Muscle layer of colon (tissue), 2 donors: ENCODE data around the gene LAMA1.
"Not testable (repeated sequence)": the region's sequence is repeated elsewhere in the genome, so short reads cannot be mapped to it uniquely, and the experiment has no call there.

Experiments used
- H3K27ac ChIP-seq: one replicate; pipeline ENCODE4 v1.7.0; 2013; ENCODE audit warnings: low read depth, mild to moderate bottlenecking, low read length, moderate library complexity
- H3K27me3 ChIP-seq, 2 donors: one replicate each; pipeline ENCODE4 v1.7.0; 2013; ENCODE audit warnings: low read length in 2 of 2, mild to moderate bottlenecking in 2 of 2; ENCODE audit not compliant: insufficient read depth in 2 of 2, control insufficient read depth in 1 of 2
- H3K36me3 ChIP-seq: one replicate; pipeline ENCODE4 v1.7.0; 2013; ENCODE audit warnings: mild to moderate bottlenecking, low read length; ENCODE audit not compliant: insufficient read depth
- H3K4me1 ChIP-seq: one replicate; pipeline ENCODE4 v1.7.0; 2013; ENCODE audit warnings: mild to moderate bottlenecking, low read length; ENCODE audit not compliant: insufficient read depth
- H3K4me3 ChIP-seq, 2 donors: one replicate each; pipeline ENCODE4 v1.7.0; 2013; ENCODE audit warnings: low read length in 2 of 2, low read depth in 1 of 2, mild to moderate bottlenecking in 1 of 2, moderate library complexity in 1 of 2
- H3K9ac ChIP-seq: one replicate; pipeline ENCODE4 v1.7.0; 2013; ENCODE audit warnings: low read length
- H3K9me3 ChIP-seq: one replicate; pipeline ENCODE4 v1.7.0; 2013; ENCODE audit warnings: mild to moderate bottlenecking, low read length
- donor health status: abdominal sarcoma.
- donor health status: Adenocarcinoma of cecum.

The LAMA1 gene

GRCh38 chr18:7117390-7118355 lies at the start of gene LAMA1:
LAMA1 (minus strand) TSS chr18:7117797; CDS start chr18:7117720, 77 bp downstream.
- Histone ChIP-seq H3K4me1 (peaks cover 11% of the 10 kb centered on the region), H3K9me3 (no peaks in the 10 kb centered on the region), H3K36me3 (no peaks in the 10 kb centered on the region), H3K9ac (no peak within 1 kb of the TSS), H3K27ac (no peak within 1 kb of the TSS), H3K4me3 (peak within 1 kb of the TSS; percentile 52 to 55), H3K27me3 (peaks cover 21 to 52% of the 10 kb centered on the region in 2 donors)

GRCh38 chr18:7165846-7166393 lies 48.3 kb upstream of the LAMA1 start:
- H3K27me3 ChIP-seq, result no peaks in the 10 kb centered on the region
- H3K4me1 ChIP-seq, result no peaks in the 10 kb centered on the region
- H3K36me3 ChIP-seq, result no peaks in the 10 kb centered on the region
- H3K4me3 ChIP-seq, result no peak overlapping the region
- H3K27ac ChIP-seq, result no peak overlapping the region
- H3K9me3 ChIP-seq, result no peaks in the 10 kb centered on the region
- H3K9ac ChIP-seq, result no peak overlapping the region

- no peak overlapping the region for H3K4me3 ChIP-seq
- no peak overlapping the region for H3K27ac ChIP-seq
- H3K9me3 ChIP-seq, result no peaks in the 10 kb centered on the region
- no peaks in the 10 kb centered on the region for H3K27me3 ChIP-seq
- no peaks in the 10 kb centered on the region for H3K4me1 ChIP-seq
- no peak overlapping the region for H3K9ac ChIP-seq
- H3K36me3 ChIP-seq, result no peaks in the 10 kb centered on the region
These were observed 46.9 kb upstream of the LAMA1 start for GRCh38 chr18:7164323-7165004.

- H3K9ac ChIP-seq, result no peak overlapping the region
- no peaks in the 10 kb centered on the region for H3K36me3 ChIP-seq
- no peaks in the 10 kb centered on the region for H3K9me3 ChIP-seq
- H3K4me3 ChIP-seq, result no peak overlapping the region
- H3K27me3 ChIP-seq, result no peaks in the 10 kb centered on the region
- no peak overlapping the region for H3K27ac ChIP-seq
- no peaks in the 10 kb centered on the region for H3K4me1 ChIP-seq
These were observed 40.6 kb upstream of the LAMA1 start for GRCh38 chr18:7158216-7158615.

- no peak overlapping the region for H3K4me3 ChIP-seq
- no peaks in the 10 kb centered on the region for H3K36me3 ChIP-seq
- no peaks in the 10 kb centered on the region for H3K9me3 ChIP-seq
- H3K27me3 ChIP-seq, result no peaks in the 10 kb centered on the region
- no peak overlapping the region for H3K9ac ChIP-seq
- H3K27ac ChIP-seq, result no peak overlapping the region
- H3K4me1 ChIP-seq, result no peaks in the 10 kb centered on the region
These were observed 40.2 kb upstream of the LAMA1 start for GRCh38 chr18:7157760-7158159.

GRCh38 chr18:7155887-7156286 lies 38.3 kb upstream of the LAMA1 start:
- Histone ChIP-seq H3K27ac (no peak overlapping the region), H3K36me3 (no peaks in the 10 kb centered on the region), H3K27me3 (no peaks in the 10 kb centered on the region), H3K4me3 (no peak overlapping the region), H3K9ac (no peak overlapping the region), H3K4me1 (no peaks in the 10 kb centered on the region), H3K9me3 (no peaks in the 10 kb centered on the region)

- H3K9me3 ChIP-seq, result no peaks in the 10 kb centered on the region
- H3K4me3 ChIP-seq, result no peak overlapping the region
- H3K9ac ChIP-seq, result no peak overlapping the region
- no peak overlapping the region for H3K27ac ChIP-seq
- no peaks in the 10 kb centered on the region for H3K4me1 ChIP-seq
- no peaks in the 10 kb centered on the region for H3K27me3 ChIP-seq
- no peaks in the 10 kb centered on the region for H3K36me3 ChIP-seq
These were observed 37.5 kb upstream of the LAMA1 start for GRCh38 chr18:7155092-7155491.

- Histone ChIP-seq H3K4me1 (no peaks in the 10 kb centered on the region), H3K36me3 (no peaks in the 10 kb centered on the region), H3K27ac (no peak overlapping the region), H3K4me3 (no peak overlapping the region), H3K9me3 (no peaks in the 10 kb centered on the region), H3K9ac (no peak overlapping the region), H3K27me3 (no peaks in the 10 kb centered on the region)
These were observed 34.8 kb upstream of the LAMA1 start for GRCh38 chr18:7152440-7152839.

GRCh38 chr18:7147399-7147798 lies 29.8 kb upstream of the LAMA1 start:
- no peaks in the 10 kb centered on the region for H3K36me3 ChIP-seq

GRCh38 chr18:7146067-7146466 lies 28.5 kb upstream of the LAMA1 start:
- Histone ChIP-seq H3K4me1 (no peaks in the 10 kb centered on the region), H3K27ac (no peak overlapping the region), H3K9me3 (no peaks in the 10 kb centered on the region), H3K36me3 (no peaks in the 10 kb centered on the region), H3K9ac (no peak overlapping the region), H3K27me3 (no peaks in the 10 kb centered on the region), H3K4me3 (no peak overlapping the region)

More at GRCh38 chr18:7147399-7147798, 29.8 kb upstream of the LAMA1 start:
- Histone ChIP-seq H3K27ac (no peak overlapping the region), H3K4me3 (no peak overlapping the region), H3K9me3 (no peaks in the 10 kb centered on the region), H3K27me3 (no peaks in the 10 kb centered on the region), H3K4me1 (no peaks in the 10 kb centered on the region), H3K9ac (no peak overlapping the region)

- not testable (repeated sequence) for H3K4me3 ChIP-seq, H3K27ac ChIP-seq, H3K36me3 ChIP-seq, H3K9ac ChIP-seq, H3K9me3 ChIP-seq, H3K4me1 ChIP-seq, H3K27me3 ChIP-seq
These were observed 27.3 kb upstream of the LAMA1 start for GRCh38 chr18:7144921-7145320.
